Lung (tissue), 12 donors: Measurements from ENCODE around the gene PDE4B. TPM values are rescaled to one million over a fixed set of nuclear protein-coding genes. Genes with fewer than 3 reads are reported as not detected.

ENCODE experiments used
- ATAC-seq: fragments of 200-7000 bp; cut with Tn5 transposase; one replicate; pipeline ENCODE4 v1.9.1; 2020; ENCODE audit warnings: moderate number of reproducible peaks; ENCODE audit not compliant: insufficient read depth, low FRiP score
- DNase-seq, 3 donors: peaks; one replicate each; pipeline ENCODE4 v3.0.0-alpha.2; 2013 to 2017
- H3K27ac ChIP-seq, 2 donors: one replicate each; pipeline ENCODE4 v1.5.1; 2013; ENCODE audit warnings: mild to moderate bottlenecking in 2 of 2, moderate library complexity in 2 of 2, control low read depth in 1 of 2, inconsistent platforms in 1 of 2, low read depth in 1 of 2, low read length in 1 of 2
- H3K27me3 ChIP-seq, 3 donors: one replicate each; pipeline ENCODE4 v1.5.1; 2013; ENCODE audit warnings: low read length in 2 of 3; ENCODE audit not compliant: control insufficient read depth in 3 of 3, insufficient read depth in 3 of 3
- H3K36me3 ChIP-seq, 4 donors: one replicate each; pipeline ENCODE4 v1.5.1; 2013; ENCODE audit warnings: low read length in 4 of 4, mild to moderate bottlenecking in 1 of 4, moderate library complexity in 1 of 4; ENCODE audit not compliant: control insufficient read depth in 4 of 4, insufficient read depth in 4 of 4
- H3K4me1 ChIP-seq, 5 donors: one replicate each; pipeline ENCODE4 v1.5.1; 2013; ENCODE audit warnings: low read length in 5 of 5, mild to moderate bottlenecking in 2 of 5, moderate library complexity in 1 of 5; ENCODE audit not compliant: control insufficient read depth in 5 of 5, insufficient read depth in 5 of 5
- H3K4me3 ChIP-seq: one replicate; pipeline ENCODE4 v1.5.1; 2013; ENCODE audit warnings: mild to moderate bottlenecking, control low read depth, moderate library complexity
- H3K9ac ChIP-seq, 2 donors: one replicate each; pipeline ENCODE4 v1.5.1; 2013; ENCODE audit warnings: low read length in 2 of 2, control low read depth in 1 of 2; ENCODE audit not compliant: insufficient read depth in 1 of 2
- H3K9me3 ChIP-seq, 4 donors: one replicate each; pipeline ENCODE4 v1.5.1; 2013; ENCODE audit warnings: low read length in 3 of 4, mild to moderate bottlenecking in 1 of 4, moderate library complexity in 1 of 4; ENCODE audit not compliant: control insufficient read depth in 4 of 4, insufficient read depth in 3 of 4
- CTCF ChIP-seq: IDR thresholded peaks from 2 replicates; pipeline ENCODE4 v1.5.1; 2012; ENCODE audit warnings: mild to moderate bottlenecking; ENCODE audit errors: control extremely low read depth, extremely low read depth
- WGBS, 2 donors: extraction: QIAGEN DNeasy Blood & Tissue Kit; methylation state at CpG; one replicate each; pipeline ENCODE4 v1.1.7; 2013; 5-methylcytosine and 5-hydroxymethylcytosine counted together
- polyA plus RNA-seq, 2 donors: library from polyadenylated mRNA; stranded (reverse); fragments of 200-250 nt; gene quantifications; one replicate each; pipeline ENCODE4 v1.2.1, GENCODE V29; 2013
- total RNA-seq, 2 donors: library from RNA; depleted of rRNA in 1 of 2; stranded (reverse); fragments of >200 nt in 1 of 2; gene quantifications; one replicate each; pipeline ENCODE4 v1.2.1, GENCODE V29; 2014 to 2021
- donor health status: control.
- donor health status: control.
- donor health status: Bipolar disorder and iron deficiency.
- donor health status: healthy.
- donor health status: DM: yes; HTN: yes; CAD: no.

The PDE4B gene
- total and polyA plus RNA-seq, 4 donors: 4.0 to 96.2 (median 20.2) TPM

DNA sequence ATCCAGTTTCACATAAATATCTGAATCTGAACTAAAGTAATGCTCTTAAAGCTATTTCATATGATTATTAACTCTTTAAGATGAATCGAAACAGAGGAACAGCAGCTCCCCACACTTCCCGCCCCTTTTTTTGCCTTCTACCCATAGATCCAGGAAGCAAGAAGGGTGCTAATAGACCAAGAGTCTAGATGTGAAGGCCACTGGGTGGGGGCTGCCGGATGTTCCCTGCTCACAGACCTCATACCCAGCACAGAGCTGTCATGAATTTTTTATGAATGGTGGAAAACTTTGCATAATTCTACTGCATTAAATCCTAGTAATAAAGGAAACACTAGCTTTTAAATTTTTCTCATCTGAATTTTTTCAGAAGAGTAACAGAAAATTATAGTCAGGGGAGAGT lies 457.4 kb downstream of the PDE4B start:
- WGBS, 2 donors: 91 to 92% methylated on average over 3 of the region's 3 CpGs
- Histone ChIP-seq H3K9me3 (no peaks in the 10 kb centered on the region), H3K4me1 (peaks cover 0 to 9% (median 2%) of the 10 kb centered on the region in 5 donors), H3K27me3 (no peaks in the 10 kb centered on the region), H3K36me3 (no peaks in the 10 kb centered on the region), H3K9ac (no peak overlapping the region), H3K4me3 (no peak overlapping the region), H3K27ac (no peak overlapping the region)
- TF ChIP-seq CTCF: no peak
- DNase-seq (no peak), ATAC-seq (no peak)

DNA sequence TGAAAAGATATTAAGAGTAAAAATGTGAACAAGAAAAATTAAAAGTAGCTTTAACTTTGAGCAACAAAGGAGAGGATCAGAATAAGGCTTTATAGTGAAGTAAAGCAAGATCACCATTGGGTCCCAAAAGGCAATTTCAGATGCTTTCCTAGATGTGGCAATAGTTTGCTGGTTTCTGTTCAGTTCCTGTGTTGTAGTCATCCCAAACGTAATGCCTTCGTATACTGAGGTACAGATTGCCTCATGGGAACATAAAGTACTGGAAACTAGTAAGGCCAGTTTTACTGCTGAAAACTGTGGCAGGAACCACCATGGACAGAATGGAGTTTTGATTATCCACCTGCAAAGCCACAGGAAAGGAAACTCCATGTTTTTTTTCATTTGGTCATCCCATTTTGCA lies 457.8 kb downstream of the PDE4B start:
- no peak for TF ChIP-seq CTCF
- Histone ChIP-seq H3K4me1 (peaks cover 0 to 9% (median 2%) of the 10 kb centered on the region in 5 donors), H3K27me3 (no peaks in the 10 kb centered on the region), H3K4me3 (no peak overlapping the region), H3K9ac (no peak overlapping the region), H3K27ac (no peak overlapping the region), H3K9me3 (no peaks in the 10 kb centered on the region), H3K36me3 (no peaks in the 10 kb centered on the region)
- 22 to 42% methylated on average over 2 of the region's 2 CpGs for WGBS, 2 donors
- DNase-seq (no peak), ATAC-seq (no peak)

DNA sequence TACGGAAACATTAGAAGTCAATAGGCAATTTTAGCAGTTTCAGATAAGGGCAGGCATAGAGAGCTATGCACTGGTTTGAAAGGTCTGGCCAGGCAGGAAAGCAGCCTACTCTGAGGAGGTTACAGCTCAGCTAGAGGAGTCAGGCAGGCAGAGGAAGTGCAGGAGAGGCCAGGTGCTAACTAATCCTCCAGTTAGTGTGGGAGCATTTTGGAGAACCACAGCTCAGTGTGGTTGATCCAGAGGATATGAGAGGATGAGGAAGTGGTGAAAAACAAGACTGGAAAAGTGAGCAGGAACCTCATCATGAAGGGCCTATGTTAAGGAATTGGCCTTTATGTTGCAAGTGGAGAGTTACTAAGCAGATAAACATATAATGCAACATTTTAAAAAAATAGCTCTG lies 458.9 kb downstream of the PDE4B start:
- H3K36me3 ChIP-seq: no peaks in the 10 kb centered on the region
- H3K4me3 ChIP-seq: no peak overlapping the region
- no peaks in the 10 kb centered on the region for H3K27me3 ChIP-seq
- ATAC-seq (no peak), DNase-seq (no peak)
- peaks cover 0 to 6% (median 2%) of the 10 kb centered on the region in 5 donors for H3K4me1 ChIP-seq
- no peak overlapping the region for H3K9ac ChIP-seq
- H3K27ac ChIP-seq: no peak overlapping the region
- no peak for TF ChIP-seq CTCF
- no peaks in the 10 kb centered on the region for H3K9me3 ChIP-seq
- WGBS, 2 donors: 72 to 85% methylated on average over 1 of the region's 1 CpG

GRCh38 chr1:66253330-66253921 lies 460.7 kb downstream of the PDE4B start:
- Histone ChIP-seq H3K4me3 (no peak overlapping the region), H3K27me3 (no peaks in the 10 kb centered on the region), H3K27ac (no peak overlapping the region), H3K36me3 (no peaks in the 10 kb centered on the region), H3K4me1 (peaks cover 0 to 6% (median 0%) of the 10 kb centered on the region in 5 donors), H3K9ac (no peak overlapping the region), H3K9me3 (no peaks in the 10 kb centered on the region)
- ATAC-seq: peak; percentile 78
- peak in 2 of 3 donors; percentile 83 to 84 for DNase-seq
- peak; percentile 82 for TF ChIP-seq CTCF
- WGBS, 2 donors: 0 to 1% methylated on average over 1 of the region's 1 CpG
